ENCODE measurements around the gene PLEKHM3.

Gene PLEKHM3

DNA sequence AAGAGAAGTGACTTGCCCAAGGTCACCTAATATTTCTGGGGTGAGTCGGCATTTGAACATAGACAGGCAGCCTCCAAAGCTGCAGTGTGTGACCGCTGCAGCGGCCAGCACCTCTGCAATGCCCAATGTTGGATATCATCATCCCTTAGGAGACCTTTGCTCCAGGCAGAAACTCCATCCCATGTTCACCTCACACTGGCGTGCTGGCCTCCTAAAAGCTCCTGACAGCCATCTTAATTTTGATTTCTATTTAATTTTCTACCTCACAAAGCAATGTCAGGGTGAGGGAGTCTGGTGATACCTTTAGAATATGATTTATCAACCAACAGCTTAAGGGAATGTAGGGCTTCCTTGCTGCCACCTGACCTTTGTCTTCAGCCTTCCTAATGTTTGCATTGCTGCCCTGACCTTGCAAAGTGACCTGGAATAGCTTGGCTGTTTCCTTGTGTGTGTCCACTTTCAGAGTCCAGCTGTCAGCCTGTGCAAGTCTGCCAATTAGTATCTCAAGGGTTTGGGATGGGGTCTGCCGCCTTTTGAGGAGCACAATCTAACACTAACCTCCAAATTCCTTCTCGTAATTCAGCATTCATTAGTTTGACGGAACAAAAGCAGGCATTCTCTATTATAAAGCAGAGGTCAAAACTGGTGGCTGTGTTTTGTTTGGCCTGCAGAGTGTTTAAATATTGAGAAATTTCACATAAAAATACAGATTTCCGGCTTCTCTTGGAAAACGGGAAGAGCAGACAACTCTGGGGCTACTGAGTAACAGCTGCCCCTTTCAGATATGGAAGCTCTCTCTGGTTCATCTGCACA lies 127.6 kb downstream of the PLEKHM3 start:
- no peak for TF ChIP-seq ZNF274 (IDR thresholded peaks at IDR 0.05; ENCODE audit: low read depth, low read length)
- no peak overlapping the region for H3K4me3 ChIP-seq (ENCODE audit: low read length)

DNA sequence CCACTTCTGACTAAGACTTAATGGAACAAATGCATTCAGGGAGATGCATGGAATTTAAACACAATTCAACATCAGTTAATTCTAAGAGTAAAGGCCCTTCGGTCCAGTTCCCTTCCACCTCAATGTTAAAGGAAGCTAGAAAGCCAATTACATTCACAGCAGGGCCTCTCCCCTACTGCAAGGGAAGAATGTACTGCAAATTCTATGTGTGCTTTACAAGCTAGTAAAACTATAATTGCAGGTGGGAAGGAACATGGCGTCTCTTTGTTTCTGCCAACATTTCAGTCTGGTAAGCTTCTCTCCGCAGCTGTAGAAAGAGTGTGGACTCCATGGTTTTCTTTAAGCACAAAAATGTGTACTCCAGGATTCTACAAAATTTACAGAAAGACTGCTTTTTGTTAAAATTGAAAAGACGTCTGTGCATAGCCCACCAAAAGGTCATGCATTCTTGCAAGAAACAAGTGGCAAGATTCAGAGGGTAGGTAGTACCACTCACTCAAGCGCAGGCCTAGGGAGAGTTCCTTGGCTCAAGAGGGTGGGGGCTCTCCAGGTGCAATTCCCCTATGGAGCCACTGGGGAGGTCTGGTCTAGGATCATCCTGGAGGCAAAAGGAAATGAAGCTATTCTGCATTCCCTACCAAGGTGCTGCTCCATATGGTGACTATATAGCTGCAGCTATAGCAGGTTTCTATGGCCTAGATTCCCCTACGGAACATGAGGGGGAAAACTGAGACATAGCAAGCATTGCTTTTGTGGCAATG lies 128.6 kb downstream of the PLEKHM3 start:
- H3K4me3 ChIP-seq (ENCODE audit: low read length) = no peak overlapping the region
- no peak for TF ChIP-seq ZNF274 (IDR thresholded peaks at IDR 0.05; ENCODE audit: low read depth, low read length)

DNA sequence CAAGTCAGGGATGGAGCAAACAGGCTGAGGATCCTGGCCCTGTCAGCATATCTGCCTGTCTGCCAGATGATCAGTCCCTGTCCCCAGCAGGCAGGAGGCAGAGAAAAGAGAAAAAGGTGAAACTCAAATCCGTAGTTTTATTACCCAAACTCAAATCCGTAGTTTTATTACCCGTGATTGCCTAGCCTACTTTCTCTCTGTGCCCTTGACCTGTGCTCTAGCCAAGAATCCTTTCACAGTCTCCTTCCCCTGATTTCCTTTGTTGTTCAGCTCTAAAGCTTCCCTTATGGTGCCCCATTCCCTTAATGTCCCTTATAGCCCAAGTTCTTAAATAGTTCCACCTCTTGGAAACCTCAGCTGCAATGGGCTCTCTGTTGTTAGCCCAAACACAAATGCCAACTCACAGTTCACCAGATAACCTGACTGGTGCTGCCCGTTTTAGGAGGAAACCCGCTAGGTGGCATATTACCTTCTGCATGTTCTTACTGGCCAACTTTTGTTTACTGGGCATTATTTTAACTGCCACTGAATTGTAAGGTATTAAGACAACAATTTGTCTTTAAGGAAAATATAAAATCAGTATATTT lies 130.0 kb downstream of the PLEKHM3 start:
- no peak for TF ChIP-seq ZNF274 (IDR thresholded peaks at IDR 0.05; ENCODE audit: low read depth, low read length)
- H3K4me3 ChIP-seq (ENCODE audit: low read length) = no peak overlapping the region

DNA sequence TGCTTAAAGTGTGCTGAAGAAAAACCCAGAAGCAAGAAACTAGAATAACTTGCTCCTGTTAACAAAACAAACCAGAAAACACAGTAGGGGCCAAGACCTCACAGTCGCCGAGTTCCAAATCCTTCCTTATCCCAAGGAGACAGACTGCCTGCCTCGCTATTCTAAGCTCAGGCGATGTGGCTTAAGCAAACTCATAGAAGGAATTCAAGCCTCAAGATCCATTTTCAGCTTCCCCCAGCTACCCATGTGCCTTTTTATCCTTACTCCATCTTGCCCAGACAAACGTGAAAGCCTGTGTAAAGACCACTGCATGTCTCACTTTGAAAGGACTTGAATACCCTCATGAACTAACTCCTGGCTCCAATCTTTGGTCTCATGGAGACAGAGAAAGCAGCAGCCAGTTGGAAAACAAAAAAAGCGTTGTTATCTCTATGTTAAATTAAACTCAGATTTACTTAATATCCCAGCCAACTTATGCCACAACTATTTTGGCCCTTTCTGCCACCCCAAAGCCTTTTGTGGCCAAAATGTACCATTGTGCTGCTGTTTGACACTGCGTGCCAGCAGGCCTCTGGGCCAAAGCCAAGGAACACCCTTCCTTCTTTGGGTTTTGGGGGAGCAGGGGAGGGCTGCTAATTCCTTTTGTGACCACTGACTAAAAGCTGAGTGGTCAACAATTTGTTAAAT lies 132.5 kb downstream of the PLEKHM3 start:
- no peak for TF ChIP-seq ZNF274 (IDR thresholded peaks at IDR 0.05; ENCODE audit: low read depth, low read length)
- no peak overlapping the region for H3K4me3 ChIP-seq (ENCODE audit: low read length)

GRCh38 chr2:207891086-207891844 lies 134.1 kb downstream of the PLEKHM3 start:
- no peak overlapping the region for H3K4me3 ChIP-seq (ENCODE audit: low read length)
- TF ChIP-seq ZNF274 (IDR thresholded peaks at IDR 0.05; ENCODE audit: low read depth, low read length) = no peak

- H3K4me3 ChIP-seq (ENCODE audit: low read length) = no peak overlapping the region
- TF ChIP-seq ZNF274 (IDR thresholded peaks at IDR 0.05; ENCODE audit: low read depth, low read length) = no peak
Measured at GRCh38 chr2:207887500-207887899, 137.8 kb downstream of the PLEKHM3 start.

GRCh38 chr2:207885010-207885409 lies 140.3 kb downstream of the PLEKHM3 start:
- TF ChIP-seq ZNF274 (IDR thresholded peaks at IDR 0.05; ENCODE audit: low read depth, low read length) = no peak
- H3K4me3 ChIP-seq (ENCODE audit: low read length) = no peak overlapping the region

GRCh38 chr2:207884127-207884526 lies 141.2 kb downstream of the PLEKHM3 start:
- no peak overlapping the region for H3K4me3 ChIP-seq (ENCODE audit: low read length)
- TF ChIP-seq ZNF274 (IDR thresholded peaks at IDR 0.05; ENCODE audit: low read depth, low read length) = no peak

GRCh38 chr2:207883002-207883780 lies 142.1 kb downstream of the PLEKHM3 start:
- no peak overlapping the region for H3K4me3 ChIP-seq (ENCODE audit: low read length)
- no peak for TF ChIP-seq ZNF274 (IDR thresholded peaks at IDR 0.05; ENCODE audit: low read depth, low read length)

DNA sequence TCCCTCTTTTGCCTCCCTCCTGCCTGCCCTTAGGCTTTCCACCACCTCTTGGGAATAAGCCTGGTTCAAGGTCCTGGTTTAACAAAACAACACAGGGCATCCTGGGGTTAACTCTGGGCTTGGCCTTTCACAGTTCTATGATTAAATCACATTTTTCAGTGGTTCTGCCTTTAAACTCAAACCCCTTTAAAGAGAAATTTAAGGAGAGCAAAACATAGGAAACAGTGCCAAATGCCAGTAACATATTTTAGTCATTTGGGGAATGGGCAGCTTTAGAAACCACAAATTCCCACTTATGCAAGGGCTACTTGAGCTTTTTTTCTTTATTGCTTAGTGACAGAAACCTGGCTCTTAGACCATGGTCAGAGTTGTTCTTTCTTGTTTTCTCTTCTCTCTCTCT lies 143.4 kb downstream of the PLEKHM3 start:
- no peak overlapping the region for H3K4me3 ChIP-seq (ENCODE audit: low read length)
- no peak for TF ChIP-seq ZNF274 (IDR thresholded peaks at IDR 0.05; ENCODE audit: low read depth, low read length)

DNA sequence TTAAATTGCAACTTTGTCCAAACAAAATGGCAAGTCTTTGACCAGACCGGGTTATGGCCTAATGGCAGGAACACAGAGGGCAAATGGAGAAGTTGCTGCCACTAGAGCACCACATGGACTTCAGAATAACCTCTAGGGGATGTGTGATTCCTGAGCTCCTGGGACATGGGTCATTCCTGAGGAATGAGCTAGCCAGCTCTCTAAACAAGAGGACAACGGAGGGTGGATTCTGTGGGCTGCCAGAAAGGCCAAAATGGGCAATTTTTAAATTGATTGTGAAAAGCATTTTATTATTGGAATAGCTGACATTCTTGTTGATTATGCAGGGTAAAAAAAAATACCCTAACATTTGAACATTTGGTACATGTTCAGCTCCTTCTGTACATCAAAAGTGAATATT lies 145.8 kb downstream of the PLEKHM3 start:
- H3K4me3 ChIP-seq (ENCODE audit: low read length) = no peak overlapping the region
- no peak for TF ChIP-seq ZNF274 (IDR thresholded peaks at IDR 0.05; ENCODE audit: low read depth, low read length)

DNA sequence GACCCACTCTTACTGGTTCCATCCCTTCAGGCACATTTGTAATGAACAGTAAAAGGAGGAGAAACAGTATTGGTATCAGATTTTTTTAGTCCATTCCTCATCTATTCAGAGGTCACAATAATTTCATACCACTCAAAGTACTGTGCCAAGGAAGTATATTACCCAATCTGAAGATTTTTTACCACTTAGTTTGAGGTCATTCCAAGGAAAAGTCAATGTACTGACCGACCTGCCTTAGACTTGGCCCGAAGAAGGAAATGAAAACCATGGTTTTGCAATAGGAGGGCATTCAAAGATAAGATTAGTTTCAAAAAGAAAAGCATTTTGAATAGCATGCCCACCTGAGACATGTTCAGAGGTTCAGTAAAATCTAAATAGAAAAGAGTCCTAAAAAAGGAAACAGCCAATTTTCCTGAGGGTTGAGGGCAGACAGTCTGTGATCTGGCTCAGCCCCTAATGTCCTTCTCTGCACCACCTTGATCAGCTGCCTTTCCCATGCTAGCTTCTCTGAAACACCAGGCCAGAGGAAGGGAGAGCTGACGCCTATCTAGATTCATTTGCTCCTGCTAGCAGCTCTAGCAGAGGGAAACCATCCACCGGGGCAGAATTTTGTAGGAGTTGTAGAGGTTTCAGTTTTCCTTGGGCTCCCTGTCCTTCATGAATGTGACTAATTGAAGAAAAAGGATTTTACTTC lies 148.3 kb downstream of the PLEKHM3 start:
- H3K4me3 ChIP-seq (ENCODE audit: low read length) = no peak overlapping the region
- TF ChIP-seq ZNF274 (IDR thresholded peaks at IDR 0.05; ENCODE audit: low read depth, low read length) = no peak

Measured in GM08714 (cell line).